GM18870 (cell line): ENCODE data around the gene SDC1.

ENCODE experiments used
- ATAC-seq: cut with Tn5 transposase; IDR thresholded peaks from one replicate; pipeline ENCODE4 v1.9.1; 2021; ENCODE audit warnings: moderate library complexity; ENCODE audit not compliant: unreplicated experiment

SDC1 gene

DNA sequence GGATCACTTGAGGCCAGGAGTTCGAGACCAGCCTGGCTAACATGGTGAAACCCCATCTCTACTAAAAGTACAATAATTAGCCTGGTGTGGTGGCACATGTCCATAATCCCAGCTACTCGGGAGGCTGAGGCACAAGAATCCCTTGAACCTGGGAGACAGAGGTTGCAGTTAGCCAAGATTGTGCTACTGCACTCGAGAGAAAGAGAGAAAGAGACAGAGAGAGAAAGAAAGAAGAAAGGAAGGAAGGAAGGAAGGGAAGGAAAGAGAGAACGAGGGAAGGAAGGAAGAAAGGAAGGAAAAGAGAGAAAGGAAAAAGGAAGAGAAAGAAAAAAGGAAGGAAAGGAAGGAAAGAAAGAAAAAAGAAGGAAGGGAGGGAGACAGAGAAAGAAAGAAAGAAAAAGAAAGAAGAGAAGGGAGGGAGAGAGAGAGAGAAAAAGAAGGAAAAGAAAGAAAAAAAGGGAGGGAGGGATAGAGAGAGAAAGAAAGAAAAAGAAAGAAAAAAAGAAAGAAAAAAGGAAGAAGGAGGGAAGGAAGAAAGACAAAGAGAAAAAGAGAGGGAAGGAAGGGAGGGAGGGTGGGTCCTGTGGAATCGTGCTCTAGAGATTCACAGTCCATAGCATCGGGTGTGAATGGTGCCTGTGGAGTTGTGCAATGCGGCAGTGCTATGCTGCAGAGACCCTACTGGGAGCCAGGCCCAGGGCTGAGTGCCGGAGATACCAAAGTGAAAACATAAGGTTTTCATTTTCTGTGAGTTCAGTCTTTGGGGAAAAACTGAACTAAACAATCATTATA is 4.6 kb upstream of the SDC1 start:
- ATAC-seq = no peak

DNA sequence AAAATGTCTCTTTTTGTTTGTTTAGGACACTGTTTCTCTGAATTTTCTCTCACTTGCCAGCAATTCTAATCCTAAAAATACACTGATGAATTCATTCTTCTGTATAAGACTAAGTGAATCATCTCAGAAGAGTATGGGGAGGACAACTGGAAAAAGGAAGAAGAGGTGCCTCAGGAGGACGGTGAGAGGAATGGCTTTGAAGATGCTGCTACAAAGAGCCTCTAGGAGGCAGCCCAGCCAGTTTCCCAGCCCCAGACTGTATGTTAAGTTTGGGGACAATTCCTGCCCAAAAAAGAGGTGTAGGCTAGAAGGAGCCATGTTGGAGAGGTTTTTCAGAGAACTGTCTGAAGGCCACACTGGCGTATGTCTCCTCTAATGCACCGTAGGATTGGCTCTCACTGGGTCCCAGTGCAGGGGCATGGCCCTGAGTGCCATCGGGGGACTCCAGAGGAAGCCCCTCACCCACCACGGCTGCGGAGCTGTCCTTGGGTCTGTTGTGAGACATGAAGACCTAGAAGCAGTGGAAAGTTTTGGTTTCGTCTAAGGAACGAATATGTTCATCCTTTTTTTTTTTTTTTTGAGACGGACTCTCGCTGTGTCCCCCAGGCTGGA is 3.1 kb upstream of the SDC1 start:
- no peak for ATAC-seq

DNA sequence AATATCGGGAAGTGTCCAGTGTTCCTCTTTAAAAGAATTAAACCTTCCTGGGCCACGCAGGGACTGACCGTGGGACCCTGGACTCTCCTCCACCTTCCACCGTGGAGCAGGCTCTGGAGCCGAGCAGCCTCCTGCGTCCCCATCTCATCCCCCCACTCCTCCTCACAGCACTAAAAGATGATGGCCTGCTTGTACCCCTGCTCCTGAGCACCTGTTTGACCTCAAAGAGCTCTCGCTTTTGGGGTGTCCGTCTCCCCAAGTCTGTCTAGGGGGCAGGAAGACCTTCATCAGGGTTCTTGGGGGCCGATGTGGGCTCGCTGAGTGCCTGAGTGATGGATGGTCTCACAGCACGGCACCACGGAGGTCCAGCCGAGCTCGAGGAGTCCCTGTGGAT is 1.2 kb upstream of the SDC1 start:
- no peak for ATAC-seq

DNA sequence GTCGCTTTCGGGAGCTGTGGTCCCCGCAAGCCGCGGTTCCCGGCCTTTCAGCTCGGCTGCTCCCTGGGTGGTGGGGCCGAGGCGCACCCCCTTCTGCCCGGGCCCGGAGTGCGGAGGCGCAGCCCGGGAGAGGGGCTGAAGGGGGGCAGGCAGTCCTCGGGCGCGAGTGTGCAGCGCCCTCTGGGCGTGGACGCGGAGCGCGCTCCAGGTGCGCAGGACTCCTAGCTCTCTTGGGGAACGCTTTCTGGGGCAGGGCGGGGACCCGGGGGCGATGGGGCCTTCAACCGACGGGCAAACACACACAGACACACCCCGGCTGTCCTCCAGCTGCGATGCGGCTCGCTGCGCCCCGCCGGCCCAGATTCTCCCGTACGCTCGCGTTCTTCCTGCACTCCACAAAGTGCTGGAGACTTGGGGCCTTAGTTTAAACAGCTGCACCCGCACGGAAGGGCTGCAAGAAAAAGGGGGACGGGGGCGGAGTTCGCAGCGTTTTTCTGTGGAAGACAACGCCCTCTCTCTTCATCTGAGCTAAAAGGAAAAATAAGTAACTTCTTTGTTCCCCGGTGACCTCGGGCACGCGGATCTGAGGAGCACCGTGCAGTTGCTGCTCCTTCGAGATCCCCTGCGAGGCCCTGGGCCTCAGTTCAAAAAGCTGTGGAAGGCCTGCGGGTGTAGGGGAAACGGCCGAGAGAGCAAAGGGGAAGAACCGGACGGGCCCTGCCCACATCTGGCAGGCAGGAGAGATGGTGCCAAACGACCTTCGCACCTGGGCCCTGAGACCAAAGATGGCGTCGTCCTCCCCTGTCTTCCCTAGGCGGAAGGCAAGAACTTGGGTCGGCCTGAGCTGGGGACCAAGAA is 593 bp upstream of the SDC1 start:
- ATAC-seq = no peak

DNA sequence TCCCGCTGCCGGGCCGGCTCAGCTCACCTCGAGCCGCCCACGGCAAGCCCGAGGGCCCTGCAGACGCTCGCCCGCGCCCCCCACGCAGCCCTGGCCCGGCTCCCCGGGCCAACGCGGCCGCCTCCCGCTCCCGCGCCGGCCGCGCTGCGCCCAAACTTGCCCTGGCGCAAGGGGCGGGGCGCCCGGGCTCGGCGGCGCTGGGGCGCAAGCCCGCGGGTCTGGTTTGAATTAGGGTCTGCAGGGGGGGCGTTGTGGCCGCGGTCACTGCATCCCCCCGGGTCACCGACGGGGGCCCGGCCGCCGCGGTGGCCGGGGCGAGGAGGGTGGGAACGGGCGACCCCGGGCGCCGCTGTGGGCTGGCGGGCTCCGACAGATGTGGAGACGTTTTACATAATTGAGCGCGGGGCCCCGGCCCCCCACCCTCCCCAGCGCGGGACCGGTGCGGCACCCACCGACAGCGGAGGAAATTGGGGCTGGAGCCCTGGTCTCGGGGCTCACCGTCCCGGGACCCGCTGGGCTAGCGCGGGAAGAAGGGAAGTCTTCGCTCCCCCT is 690 bp downstream of the SDC1 start:
- no peak for ATAC-seq

DNA sequence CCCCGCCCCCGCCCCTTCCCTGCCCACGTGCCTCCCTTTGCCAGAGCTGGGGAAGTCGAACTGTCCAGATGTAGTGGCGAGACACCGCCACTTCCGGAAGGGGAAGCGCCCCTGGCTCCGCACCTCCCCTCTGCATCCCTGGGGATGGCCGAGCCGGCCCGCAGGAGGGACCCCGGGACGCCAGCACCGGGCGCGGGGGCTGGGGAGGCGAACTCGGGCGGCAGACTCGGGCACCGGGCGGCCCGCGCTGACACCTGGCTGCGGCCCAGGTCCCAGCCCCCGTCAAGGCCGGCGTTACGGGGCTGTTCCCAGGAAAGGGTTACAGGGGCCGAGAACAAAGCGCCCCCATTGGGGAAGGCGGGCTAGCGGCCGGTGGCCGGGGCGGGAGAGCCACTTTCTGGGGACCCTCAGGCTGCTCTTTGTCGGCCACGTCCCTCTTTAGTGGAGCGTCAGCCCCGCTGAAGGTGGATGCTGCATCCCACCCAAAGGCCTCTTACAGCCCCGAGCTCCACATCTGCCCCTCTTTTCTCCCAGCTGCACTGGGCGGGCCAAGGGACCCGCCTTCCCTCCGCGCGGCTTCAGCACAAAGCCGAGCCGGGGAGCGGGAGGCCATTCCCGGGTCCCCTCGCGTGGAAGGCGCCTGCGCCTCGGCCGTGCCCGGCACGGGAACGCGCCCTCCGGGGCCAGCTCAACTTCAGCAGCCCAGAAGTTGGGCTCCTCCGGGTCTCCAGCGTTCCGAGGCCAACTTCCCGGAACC is 1.3 kb downstream of the SDC1 start:
- no peak for ATAC-seq

DNA sequence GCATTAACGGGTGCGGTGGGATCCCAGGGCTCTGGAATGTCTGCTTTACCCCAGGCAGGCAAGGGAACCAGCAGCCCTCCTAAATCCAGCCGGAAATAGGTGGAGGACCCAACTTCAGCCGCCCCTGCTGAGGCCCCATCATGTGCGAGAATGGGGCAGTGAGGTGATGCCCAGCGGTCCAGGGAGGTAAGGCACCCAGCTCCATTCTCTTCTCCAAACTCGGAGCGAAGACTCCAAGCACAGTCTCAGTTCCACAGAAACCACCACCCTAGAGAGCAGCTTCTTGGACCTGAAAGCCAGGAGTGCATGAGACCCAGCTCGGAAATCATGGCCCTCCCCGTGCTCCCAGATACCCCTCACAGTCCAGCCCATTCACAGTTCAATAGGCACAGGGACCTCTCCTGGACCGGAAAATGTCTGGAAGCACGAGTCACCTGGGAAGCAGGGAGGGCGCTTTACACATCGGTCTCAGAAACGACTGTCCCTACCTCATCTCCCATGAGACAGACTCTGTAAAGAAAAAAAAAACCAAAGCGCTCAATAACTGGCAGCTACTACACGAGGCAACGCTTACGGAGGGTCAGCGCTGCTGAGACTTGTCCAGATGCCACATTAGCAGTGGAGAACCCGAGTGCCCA is 2.0 kb downstream of the SDC1 start:
- ATAC-seq = no peak

DNA sequence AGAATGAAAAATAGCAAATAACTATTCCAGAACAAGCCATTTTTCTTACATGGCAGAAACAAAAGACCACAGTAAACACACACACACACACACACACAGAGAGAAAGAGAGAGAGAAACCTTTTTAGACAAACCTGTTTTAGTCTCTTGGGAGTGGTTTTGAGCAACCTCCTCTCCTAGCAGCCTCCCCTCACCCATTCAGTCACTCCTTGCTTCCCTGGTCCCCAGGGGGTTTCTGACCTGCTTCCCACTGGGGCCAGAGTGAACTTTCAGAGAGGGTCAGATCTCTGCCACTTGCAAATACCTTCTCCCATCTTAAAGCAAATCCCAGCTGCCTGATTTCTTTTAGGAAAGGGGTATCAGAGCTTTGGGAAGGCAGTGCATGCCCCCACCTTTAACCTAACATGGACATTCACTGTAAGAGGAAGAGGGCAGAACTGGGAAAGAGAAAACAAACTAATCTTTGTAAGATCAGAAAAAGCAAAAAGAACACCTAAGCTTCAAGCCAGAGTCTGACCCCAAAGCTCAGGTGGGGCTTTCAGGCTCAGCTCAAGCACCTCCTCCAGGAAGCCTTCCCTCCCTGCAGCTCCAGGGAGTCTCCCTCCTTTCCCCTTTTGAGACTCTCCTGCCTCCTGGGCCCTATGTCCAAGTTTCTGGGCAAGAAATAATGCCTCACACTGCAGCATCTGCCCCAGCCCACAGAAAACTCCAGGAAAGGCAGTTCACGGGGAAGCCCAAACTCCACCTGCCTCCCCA is 2.7 kb downstream of the SDC1 start:
- ATAC-seq = no peak

DNA sequence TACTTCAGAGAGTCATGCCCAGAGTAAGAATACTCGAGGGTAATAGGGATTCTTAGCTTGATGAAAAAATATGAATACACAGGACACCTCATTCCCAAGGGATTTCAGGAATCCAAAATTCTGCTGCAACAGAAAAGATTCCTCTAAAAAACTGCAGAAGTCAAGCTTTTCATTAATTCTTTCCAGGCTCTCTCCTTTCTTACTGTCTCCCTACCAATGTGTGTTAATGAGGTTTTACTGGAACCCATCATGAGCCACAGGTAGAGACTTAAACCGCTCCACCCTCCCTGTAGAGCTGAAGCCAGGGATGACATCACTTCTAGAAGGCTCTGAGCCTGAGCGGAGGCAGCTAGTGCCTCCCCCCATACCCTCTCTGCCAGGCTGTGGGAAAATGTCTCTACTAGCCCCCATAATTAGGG is 3.4 kb downstream of the SDC1 start:
- ATAC-seq = no peak

DNA sequence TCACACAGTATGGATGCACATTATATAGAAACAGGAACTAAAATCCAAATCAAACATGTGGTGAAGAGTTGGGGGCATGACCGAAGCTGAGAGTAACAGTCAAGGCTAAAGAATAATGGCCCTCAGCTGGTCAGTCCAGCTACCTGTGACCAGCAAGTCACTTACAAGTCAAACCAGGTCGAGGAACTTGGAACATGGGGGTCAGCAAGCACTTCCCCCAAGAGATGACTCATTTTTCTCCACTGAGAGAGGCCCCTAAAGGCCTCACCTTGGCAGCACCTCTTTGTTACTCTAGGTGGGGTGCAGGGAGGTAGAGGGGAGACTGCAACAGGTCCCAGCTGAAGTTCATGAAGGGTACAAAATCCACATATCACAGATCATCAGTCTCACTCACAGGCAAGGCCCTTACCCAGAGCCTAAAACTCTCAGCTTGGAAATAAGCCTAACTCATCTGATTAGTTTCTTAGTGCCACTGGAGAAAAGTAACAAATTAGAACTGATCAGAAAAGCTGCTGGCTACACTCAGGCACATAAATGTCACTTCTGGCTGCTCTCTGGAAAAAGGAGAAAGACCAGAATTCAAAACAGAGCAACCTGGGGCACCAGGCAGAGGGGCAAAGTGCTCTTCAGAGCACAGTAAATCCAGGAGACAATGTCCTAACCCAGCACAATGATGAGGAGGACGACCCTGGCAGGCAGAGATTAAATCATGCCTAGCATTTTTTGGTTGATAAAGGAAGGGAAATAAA is 4.0 kb downstream of the SDC1 start:
- ATAC-seq = no peak

DNA sequence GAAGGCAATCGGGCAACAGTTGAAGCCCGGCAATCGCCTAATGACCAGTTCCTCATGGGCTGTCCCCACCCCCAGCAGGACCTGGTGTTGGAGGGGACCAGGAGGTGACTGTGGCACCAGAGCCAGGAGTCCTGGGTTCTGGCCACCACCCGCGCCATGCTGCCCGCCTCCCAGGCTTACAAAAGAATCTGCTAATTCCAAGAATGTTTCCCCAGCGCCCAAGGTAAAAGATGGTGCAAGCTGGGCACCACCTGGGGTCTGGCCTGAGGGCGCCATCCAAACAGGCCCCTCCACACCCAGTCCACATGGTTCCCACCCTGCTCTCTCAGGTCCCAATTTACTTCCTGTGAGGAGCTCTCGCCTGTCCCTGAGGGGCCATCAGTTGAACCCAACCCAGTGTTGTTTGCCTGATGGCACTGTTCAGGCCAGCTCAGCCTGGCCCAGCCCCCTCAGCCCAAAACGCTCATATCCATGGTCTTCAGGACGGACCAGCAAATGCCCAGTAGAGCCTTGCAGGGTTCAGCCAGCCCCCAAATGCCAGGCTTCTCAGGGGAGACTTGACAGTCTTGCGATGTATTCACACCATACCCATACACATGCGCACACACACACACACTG is 5.1 kb downstream of the SDC1 start:
- no peak for ATAC-seq

DNA sequence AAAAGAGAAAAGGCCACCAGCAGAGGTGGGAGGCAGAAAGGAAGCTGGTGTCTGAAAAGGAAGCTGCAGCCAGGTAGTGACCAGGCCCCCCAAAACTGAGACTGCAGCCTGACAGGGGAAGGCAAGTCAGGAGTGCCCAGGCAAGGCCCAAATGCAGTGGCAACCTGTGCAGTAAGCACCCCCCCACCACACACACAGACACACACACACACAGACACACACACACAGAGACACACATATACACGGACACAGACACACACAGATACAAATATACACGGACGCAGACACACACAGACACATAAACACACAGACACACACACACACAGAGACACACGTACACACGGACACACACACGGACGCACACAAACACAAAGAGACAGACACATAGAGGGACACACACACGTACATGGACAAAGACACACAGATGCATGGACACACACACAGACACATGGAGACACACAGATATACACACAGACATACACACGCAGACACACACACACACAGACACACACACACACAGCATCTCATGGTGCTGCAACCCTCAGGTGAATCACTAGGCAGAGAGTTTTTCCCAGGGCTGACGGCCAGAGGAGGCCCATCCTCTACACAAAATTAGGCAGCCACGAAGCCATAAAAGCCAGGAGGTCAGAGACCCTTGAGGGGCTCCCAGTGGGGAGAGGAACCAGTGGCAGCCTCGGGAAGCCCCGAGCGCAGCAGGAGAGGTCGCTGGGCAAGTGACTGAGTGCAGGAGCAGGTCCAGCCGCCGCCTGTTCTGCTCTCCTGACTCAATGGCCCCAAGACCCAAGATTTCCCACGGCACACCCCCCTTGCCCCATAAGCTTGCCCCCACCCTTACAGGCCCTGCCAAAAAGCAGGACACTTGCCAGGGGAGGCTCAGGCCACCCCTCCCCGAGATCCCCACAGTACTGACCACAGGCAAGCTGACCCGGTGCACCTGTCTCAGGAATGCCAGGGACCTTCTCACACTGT is 6.3 kb downstream of the SDC1 start:
- ATAC-seq = no peak

DNA sequence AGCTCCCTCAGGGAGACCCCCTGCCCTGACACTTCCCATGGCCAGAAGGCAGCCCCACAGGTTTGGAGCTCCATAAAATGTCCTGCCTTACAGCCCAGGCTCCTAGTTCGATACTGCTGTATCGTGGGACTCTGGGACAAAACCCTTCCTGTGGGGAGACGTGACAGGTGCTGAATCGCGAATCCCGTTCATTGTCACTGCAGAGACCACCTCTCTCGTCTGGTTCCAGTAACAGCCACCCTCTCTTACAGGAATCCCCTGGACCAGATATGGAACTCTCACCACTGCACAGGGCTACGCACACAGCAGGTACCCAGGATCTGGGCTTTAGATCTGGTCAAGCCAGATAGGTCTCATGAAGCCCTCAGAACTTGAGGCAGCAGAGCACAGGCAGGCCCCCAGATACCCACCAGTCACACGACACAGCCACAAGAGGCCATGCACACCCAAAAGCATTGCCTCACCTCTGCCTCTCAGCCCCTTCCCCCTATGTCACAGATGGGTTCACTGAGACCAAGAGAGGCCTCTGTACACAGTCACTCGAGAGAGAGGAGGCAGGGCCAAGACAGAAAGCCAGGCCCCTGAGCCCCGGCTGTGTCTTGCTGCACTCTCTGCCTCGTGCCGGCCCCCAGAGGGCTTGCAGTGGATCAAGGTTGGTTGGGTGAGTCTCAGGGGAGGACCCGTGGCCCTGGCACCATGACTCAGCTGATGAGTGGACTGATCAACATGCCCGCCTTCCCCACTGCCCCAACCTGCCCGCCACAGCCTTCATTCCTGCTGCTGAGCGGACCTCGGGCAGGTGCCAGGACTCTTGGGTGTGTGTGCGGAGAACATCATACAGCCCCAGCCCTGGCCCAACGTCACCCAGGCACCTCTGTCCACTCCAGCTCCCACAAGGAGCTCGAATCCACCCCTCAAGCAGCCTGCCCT is 7.6 kb downstream of the SDC1 start:
- ATAC-seq = no peak

DNA sequence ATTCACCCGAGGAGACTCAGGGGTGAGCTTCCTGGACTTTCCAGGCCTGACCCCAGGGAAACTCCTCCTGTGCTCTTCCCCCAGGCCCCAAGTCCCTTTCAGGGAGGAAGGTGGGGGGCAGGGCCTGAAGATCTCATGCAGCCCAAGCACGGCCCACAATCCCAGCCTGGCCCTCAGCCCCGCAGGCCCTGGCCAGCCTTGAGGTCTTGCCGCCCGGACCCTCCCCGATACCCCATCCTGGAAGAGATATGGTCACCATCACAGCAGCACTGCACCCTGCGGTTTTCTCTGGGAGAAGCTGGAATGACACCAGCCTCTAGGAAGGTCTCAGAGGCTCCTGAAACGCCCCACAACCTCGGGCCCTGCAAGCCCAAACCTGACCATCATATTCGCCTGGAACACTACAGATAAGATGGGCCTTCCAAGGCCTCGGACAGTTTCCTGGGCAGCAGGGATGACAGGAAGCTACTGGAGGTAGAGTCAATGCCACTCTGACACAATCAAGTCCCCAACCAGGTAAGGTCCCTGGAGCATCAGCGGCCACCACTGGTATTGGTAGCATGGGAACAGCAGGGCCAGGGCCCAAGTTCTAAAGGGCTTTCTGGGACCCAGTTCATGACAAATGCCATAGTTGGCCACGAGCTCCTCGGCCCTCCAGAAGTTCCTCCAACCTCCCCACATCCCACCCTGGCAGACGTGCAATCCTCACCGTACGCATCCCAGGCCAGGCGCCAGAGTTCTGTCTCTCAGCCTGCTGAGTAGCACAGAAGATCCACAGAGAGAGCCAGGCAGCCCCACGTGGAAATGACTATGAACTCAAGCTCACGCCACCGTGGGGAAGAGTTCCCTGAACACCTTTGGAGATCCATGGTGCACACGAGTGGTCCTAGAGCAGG is 8.6 kb downstream of the SDC1 start:
- no peak for ATAC-seq
